ENCODE measurements around the gene A4GALT.

Gene A4GALT

DNA sequence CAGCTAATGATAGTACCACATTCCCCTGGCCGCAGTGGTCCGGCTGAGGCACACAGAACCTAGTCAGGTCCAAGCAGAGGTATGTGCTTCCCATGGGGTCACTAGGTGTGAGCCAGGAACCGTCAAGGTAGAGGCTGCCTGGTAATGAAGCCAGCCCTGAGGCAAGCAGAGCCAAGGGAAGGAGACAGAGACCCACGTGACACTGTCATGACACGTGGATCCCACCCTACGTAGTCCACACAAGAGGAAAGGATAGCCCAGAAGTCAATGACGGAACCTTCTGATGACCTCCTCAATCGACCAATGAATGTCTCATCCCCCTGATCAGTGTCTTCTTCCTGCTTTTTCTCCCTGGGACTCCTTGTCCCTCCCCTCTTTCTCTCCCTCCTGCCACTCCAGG lies 19.0 kb downstream of the A4GALT start:
- DNase-seq (ENCODE audit: low read depth in 2 of 2): no peak

DNA sequence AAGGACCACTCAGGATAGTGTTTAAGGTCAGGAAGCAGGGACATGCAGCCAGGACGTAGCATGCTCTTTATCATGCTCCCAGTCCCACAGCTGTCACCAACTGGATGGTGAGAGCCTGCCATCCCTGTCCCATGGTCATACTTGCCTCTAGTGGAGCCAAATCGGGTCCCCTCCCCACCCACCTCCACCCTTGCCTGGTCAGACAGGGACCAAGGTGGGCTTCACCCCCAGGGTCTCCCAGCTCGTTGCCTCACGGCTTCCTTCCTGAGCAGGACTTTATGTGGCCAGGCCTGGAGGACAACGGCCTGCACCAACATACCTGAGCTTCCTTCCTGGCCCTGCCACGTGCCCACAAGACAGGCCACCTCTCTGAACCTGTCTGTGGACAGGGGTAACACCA lies 19.8 kb downstream of the A4GALT start:
- no peak for DNase-seq (ENCODE audit: low read depth in 2 of 2)

DNA sequence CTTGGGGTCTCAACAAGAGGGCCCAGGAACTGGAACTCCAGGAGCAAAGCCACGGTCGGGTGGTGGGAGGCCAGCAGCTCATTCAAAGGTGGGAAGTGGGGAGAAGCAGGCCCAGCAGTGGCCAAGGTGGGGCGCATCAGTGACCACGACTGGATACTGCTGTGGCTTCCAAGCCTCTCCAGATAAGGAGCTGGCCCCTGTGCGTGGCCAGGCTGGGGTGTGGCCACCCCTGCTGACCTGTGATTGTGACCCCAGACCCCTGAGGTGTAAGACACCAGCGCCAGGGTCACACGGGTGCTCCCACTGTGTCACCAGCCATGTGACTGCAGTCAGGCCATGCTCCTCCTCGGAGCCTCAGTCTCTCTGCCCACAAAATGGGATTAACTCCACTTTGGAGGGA lies 20.3 kb downstream of the A4GALT start:
- no peak for DNase-seq (ENCODE audit: low read depth in 2 of 2)

DNA sequence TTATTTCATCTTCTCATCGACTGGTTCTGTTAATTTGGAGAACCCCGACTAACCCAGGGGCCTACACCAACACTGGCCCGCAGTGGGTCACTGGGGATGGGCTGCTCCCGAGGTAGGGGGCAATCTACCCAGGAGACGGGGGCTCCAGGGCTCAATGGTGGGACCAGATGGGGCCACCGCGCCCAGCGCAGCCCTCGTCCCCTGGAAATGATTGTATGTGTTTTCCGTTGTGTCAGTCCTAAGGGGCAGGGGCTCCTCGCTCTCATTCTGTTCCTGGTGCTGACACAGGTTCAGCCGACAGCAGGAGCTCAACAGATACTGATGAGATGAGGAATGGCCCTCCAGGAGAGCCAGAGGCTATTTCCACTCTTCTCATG lies 20.7 kb downstream of the A4GALT start:
- no peak for DNase-seq (ENCODE audit: low read depth in 2 of 2)

DNA sequence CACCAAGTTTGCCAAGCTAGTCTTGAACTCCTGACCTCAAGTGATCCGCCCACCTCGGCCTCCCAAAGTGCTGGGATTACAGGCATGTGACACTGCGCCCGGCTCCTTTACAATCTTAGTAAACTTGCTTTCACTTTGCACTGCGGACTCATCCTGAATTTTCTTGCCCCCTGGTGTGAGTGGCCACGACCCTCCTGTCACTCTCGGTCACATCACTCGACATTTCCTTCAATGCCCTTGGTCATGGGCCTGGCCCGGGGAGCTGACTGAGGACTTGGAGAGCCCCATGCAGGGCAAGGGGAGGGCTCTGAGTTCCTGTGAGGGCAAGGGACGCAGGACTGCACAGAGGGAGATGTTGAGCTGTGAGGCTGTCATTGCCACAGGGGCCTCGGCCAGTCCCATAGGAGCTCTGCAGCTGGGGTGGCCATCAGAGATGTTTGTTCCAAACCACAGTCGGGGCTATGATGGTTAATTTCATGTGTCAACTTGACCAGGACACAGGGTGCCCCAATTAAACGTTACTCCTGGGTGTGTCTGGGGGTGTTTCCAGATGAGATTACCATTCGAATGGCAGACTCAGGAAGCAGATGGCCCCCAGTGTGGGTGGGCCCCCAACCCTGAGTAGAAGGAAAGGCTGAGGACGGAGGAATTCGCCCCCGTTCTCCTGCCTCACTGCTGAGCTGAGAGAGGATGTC lies 21.2 kb downstream of the A4GALT start:
- no peak for DNase-seq (ENCODE audit: low read depth in 2 of 2)

DNA sequence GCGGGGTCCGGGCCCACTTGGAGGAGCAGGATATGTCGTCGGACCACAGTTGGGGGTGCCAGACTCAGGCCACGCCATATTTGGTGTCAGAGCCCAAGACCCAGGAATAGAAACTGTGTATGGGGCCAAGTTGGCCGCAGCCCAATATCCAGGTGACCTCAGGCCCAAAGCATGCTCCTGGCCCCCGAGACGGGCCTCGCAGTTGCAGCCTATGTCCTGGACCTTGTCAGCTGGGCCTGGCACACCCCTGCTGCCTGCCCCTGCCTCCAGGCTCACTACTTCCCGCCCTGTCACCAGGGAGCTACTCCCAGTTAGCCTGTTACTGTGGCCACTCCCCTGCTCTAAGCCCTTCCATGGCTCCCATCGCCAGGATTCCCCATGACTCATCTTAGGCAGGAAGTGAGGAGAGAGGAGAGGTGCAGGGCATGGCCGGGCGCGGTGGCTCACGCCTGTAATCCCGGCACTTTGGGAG lies 23.1 kb downstream of the A4GALT start:
- DNase-seq (ENCODE audit: low read depth in 2 of 2): no peak

DNA sequence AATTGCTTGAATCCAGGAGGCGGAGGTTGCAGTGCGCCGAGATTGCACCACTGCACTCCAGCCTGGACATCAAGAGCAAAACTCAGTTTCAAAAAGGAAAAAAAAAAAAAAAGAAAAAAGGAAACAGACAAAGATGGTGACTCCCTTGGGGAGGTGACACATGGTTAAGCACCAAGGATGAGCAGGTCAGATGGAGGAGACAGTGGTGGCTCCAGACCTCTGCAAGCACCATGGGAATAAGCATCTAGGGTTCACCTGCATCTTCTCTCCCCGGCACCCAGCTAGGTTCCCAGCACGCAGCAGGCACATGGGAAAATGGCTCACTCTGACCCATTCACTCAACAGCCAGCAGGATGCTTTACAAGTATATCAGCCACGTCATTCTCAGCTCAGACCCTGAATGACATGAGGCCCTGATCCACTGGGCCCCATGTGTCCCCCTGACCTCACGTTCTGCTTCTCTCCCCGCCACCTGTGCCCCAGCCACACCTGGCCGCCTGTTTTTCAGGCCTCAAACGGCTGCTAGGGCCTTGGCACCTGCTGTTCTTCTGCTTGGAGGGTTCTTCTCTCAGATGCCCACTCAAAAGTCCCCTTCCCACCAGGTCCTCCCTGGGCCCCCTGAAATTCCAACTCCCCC lies 24.2 kb downstream of the A4GALT start:
- DNase-seq (ENCODE audit: low read depth in 2 of 2): no peak

DNA sequence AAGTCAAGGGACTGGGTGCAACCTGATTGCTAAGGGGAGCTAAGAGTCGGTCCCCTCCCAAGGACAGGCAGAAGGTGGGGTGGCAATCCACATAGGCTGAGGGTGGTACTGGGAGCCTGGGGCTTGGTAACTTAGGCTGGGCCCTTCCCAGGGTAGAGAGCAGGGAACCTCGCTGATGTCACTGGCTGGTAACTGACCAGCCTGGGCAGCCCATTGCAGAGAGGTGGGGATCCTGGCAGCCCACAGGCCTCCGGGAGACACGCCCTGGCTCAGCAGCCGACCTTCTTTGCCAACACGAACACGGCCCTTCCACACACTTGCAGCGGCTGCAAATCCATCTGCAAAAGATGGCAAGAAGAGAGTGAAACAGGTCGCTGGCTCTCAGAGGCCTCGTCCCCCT lies 25.4 kb downstream of the A4GALT start:
- DNase-seq (ENCODE audit: low read depth in 2 of 2): no peak

DNA sequence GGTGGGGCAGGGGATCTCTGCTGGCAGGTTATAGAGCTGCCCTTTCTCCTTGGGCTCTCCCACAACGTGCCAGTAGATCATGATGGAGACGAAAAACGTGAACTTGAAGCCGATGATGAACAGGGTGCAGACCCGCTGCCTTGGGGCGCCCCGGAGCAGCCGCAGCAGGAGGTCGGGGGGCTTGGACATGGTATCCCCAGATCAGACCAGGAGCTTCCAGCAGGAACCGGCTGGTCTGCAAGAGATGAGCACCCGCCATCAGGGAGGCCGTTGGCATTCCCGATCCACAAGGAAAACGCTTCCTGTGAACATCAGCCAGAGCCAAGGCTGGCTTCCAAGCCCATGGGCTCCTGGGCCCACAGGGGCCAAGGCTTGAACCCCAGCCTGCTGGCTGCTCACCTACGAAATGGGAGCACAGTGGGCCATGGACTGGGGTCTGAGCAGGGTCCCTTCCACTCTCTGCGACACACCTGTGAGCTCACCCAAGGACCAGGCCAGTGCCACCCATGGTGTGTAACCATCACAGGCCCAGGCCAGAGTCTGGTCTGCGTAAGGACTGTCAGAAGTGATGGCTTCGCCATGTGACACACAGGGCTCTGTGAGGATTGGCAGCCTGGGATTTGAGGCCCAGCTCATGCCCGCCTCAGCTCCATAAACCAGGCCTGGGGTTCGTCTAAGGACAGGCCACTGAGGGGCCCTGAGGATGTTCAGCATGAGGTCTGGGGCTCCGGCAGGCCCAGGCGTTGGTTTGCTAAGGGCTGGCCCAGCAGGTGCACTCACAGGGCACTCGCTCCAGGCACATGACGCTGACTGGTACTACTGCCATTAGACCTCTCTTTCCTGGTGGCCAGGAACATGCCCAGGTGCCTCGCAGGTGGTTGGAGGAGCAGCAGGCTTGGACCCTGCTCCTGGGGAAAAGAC lies 26.6 kb downstream of the A4GALT start:
- DNase-seq (ENCODE audit: low read depth in 2 of 2): no peak

DNA sequence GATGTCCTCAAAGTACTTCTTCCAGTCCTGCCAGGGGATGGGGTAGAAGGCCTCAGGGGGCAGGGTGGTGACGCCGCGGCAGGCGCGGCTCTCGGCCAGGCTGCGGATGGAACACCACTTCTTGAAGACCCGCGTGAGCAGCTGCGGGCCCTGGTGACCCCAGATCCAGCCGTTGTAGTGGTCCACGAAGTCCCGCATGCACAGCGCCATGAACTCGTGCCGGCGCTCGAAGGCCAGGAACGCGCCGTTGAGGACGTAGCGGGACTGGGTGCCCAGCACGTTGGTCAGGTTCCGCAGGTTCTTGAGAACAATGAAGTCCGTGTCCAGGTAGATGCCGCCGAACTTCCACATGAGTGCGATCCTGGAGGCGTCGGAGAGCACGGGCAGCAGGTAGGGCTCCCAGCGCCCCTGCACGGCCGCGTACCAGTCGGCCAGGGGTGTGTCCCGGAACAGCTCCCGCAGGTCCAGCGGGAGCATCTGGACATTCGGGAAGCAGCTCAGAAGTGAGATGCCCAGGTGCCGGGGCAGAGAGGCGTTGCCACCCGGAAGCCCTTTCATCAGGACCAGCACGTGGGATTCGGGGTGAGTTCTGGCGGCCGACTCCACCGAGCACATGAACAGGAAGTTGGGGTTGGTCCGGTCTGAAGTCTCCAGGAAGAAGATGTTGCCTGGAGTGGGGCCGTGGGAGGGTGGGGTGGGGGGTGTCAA lies 27.5 kb downstream of the A4GALT start:
- DNase-seq (ENCODE audit: low read depth in 2 of 2): no peak

DNA sequence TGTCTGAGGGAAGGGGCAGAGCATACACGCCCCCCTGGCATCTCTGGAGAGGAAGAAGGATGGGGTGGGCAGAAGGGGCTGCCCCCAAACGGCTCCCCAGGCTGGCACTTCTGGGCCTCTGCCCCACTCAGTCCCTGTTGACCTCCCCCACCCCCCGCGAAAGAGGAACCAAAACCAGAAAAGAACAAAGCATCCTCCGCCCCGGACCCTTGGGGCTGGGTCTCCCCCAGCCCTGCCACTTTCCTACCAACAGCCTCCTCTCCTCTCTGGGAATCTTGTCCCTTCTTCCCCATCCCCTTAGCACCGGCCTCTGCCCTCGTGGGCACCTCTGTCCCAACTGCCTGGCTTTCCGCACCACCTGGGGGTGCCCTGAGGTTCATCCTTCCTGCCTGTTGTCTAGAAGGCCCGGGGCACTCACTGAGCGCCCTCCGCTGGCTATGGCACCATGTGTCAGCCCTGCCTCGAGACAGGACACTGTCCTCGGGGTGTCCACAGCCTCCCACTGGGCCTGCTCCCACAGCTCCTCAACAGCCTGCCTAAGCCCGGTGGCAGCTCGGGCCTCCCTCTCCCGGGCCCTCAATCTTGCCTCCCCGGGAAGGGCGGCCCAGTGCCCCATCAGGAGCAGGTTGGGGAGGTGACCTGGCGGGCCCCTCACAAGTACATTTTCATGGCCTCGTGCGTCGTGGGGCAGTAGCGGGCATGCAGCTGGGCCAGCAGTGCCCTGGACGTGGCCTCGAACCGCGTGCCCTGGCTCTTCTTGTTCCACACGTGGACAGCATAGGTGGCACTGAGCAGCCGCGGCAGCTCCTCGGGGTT lies 28.2 kb downstream of the A4GALT start:
- DNase-seq (ENCODE audit: low read depth in 2 of 2): no peak

DNA sequence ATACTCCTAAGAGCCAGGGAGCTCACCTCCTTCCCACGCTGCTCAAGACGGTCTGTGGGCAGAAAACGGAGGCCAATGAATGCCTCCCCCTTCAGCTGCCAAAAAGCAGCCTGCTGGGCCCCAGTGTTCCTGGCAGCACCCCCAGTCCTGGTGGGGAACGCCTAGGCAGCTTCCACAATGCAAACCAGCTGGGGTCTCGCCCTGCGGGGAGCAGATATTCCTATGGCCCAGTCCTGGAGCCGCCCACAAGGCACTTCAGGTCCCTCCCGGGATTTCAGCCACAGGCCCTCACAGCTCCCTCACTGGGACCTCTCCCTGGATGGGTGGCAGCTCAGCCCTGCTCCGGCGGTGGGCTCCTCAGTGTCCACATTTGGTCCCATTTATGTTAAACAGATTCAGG lies 29.2 kb downstream of the A4GALT start:
- no peak for DNase-seq (ENCODE audit: low read depth in 2 of 2)

DNA sequence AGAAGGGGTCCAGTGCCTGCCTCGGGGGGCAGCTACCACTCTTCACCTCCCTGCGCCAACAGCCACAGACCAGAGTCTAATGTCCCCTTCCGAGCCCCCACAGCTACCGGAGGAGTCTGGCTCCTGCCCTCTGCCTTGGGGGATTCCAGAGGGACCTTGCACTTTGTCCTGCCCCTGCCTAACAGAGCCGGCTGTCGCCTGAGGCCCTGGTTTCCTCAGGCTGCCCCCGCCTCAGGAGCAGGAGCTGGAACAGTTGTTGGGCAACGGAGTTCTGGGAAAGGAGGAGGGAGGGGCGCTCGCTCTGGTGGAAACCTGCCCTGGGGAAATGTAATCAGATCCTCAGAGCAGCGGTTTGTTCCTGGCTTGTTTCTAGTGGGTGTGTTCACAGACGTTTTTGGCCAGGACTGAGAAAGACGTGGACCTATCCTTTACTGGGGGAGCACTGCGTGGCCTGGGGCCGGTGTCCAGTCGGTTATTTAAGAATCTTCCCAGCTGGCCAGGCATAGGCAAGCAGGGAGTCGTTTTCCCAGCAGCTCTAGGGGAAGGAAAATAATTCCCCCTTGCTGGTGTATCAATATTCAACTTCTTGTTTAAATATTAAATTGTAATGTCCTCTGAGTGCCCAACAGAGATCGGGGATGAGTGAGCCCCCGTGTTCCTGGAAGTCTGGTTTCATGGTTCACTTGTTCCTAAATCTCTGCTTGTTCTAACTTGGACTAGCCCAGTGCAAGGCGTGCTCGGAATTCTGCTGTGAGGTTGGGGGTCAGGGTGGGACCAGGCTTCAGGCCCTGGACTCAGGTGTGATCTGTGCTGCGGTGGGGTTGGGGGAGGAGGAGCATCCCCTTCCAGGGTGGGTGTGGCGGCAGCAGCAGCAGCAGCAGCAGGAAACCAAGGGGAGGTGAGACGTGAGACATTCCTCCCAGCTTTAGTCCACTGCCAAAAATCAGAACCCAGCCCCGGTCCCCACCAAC lies 32.1 kb downstream of the A4GALT start:
- DNase-seq (ENCODE audit: low read depth in 2 of 2): no peak

DNA sequence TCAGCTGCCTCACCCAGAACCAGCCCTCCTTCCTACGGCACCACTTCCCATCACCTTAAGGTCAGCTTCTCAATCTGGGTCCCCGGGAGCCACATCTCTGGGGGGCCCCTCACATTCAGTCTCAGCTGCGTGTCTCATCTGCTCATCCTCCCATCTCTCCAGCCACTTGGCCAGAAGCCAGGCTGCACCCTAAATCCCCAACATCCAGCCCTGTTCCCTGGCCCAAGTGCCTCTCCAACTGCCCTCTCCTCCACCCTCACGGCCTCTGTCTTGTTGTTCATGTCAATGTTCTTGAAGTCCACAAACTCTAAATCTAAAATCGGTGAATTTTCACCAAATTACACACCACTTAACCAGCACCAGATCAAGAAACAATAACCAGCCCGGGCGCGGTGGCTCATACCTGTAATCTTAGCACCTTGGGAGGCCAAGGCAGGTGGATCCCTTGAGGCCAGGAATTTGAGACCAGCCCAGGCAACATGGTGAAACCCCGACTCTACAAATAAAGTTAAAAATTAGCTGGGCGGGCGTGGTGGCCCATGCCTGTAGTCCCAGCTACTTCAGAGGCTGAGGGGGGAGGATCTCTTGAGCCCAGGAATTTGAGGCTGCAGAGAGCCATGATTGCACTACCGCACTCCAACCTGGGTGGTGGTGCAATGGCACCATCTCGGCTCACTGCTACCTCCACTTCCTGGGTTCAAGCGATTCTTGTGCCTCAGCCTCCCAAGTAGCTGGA lies 33.7 kb downstream of the A4GALT start:
- no peak for DNase-seq (ENCODE audit: low read depth in 2 of 2)

DNA sequence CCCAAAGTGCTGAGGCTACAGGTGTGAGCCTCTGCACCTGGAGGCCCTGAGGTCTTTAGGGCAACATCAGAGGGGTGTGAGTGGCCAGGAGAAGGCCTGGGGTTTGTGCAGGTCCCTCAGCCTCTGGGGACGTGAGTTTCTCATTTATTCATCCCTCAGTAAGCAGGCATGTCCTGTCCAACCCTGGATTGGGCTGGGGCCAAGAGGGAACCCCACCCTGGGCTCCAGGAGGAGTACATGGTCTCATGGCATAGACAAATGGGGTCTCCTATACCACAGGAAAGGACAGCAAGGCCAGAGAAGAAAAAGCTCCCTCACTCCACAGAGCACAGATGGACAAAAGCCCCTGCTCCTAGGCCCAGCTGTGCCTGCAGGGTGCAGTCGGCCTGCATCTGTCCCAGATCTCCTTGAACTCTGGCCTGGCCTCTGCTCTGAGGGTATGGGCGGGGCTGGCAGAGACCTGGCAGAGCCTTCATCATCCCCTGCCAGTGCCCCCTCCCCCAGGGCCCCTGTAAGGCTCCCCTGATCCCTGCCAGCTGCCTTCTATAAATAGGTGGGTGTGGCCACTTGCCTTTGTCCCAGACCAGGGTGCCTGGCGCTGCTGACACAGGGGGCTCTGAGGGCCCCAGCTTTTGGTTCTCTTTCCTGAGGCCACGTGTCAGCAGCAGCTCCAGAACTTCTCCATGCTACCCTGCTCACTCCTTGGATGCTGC lies 34.6 kb downstream of the A4GALT start:
- DNase-seq (ENCODE audit: low read depth in 2 of 2): no peak

DNA sequence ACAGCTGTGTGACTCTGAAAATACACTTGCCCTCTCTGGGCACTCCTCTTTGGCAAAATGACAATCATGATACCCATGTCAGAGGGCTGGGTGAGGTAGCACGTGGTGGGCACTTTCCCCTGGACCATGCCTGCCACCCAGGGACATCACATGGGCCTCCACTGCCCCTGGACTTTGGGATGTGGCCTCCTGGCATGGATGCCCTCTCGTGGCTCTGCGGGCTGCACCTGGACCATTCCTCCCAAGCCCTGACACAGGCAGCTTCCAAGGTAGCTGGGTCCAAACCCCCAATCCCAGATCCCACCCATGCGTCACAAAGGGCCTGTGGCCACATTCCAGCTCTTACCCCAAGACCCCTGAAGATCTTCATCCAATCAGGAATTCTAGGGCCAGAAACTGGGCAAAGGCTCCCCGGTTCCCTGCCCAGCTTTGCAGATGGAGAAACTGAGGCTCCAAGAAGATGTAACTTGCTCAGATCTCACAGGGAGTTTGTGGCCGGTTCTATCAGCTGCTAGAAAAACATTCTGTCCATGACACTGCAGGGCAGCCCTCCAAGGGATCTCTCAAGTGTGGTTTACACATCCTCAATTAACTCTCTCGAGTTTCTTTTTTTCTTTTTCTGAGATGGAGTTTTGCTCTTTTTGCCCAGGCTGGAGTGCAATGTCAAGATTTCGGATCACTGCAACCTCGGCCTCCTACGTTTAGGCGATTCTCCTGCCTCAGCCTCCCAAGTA lies 36.0 kb downstream of the A4GALT start:
- no peak for DNase-seq (ENCODE audit: low read depth in 2 of 2)

DNA sequence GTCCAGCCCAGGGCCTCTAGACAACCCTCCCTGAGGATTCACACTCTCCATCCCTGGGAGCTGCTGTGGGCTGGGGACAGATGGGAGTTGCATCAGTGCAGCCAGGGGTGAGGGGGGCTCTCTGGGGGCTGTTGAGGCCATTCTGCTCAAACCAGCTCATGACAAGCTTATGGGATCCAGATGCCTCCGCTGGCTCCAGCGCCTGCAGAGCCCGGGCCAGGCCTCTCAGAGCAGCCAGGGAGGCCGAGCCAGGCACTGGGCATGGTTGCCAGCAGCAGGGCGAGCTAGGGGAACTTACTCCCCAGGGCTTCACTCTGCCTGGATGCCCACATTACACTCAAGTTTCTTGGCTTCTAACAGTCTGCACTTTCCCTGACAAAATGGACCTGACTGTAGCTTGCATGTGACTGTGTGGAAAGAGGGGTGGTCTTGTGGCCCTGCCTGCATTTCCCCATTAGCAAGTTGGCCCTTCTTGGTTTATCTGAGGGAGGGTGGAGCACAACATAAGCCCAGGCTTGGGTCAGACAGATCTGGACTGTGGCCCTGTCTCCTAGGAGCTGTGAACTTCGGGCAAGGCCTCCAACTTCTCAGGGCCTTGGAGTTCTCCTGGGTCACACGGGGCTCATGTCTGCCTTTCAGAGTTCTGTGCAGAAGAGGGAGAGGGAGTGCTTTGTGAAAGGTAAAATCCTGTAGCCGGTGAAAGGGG lies 36.9 kb downstream of the A4GALT start:
- DNase-seq (ENCODE audit: low read depth in 2 of 2): no peak
